Measurements from ENCODE around the gene PDP2. TPM values are rescaled to one million over a fixed set of nuclear protein-coding genes. Genes with fewer than 3 reads are reported as not detected.

The PDP2 gene
- total and polyA plus RNA-seq, 2 of the 4 experiments (the other 2 are of a cell fraction), result 5.3 to 16.8 TPM

DNA sequence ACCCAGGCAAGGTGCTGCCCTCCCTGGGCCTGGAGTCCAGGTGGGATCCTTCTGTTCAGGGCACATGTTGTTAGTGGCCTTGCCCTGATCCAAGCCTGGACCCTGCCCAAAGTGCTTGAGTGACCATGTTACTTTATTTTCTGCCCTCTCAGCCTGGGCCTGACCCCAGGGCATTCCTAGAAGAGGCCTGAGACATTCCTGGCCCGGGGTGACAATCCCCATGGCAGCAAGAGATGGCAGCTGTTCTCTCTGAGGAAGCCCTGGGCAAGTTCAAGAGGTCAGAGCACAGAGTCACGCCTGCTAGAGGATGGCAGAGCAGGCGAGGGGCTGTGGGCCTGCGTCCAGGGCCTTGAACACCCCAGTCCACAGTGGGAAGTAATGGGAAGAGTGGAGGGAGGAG lies 33.4 kb downstream of the PDP2 start:
- intact Hi-C loops (cut with micrococcal nuclease) (no loop called here), dilution Hi-C loops (cut with HindIII; ENCODE audit: low sequenced_read_pairs, unreplicated experiment) (no loop called here), in situ Hi-C loops (cut with MboI; ENCODE audit: low sequenced_read_pairs) (no loop called here)
- Histone ChIP-seq H3K4me2 (ENCODE audit: low read depth, low read length) (no peak overlapping the region), H2AK5ac (ENCODE audit: low read depth, low read length) (no peak overlapping the region), H3K36me3 (ENCODE audit: control insufficient read depth, insufficient read depth, low read length) (no peaks in the 10 kb centered on the region), H4K5ac (ENCODE audit: low read depth, low read length) (no peak overlapping the region), H3K18ac (ENCODE audit: low read depth, low read length) (no peak overlapping the region), H3K79me1 (ENCODE audit: low read depth in 1 of 2, low read length in 2 of 2) (no peaks in the 10 kb centered on the region), H3K14ac (replicated peaks; ENCODE audit: low read depth, low read length) (no peak overlapping the region), H3K27ac (ENCODE audit: insufficient read depth, low read length) (no peak overlapping the region), H3K9me1 (ENCODE audit: insufficient read depth, low read length) (no peaks in the 10 kb centered on the region), H2BK5ac (ENCODE audit: low read depth, low read length, poor library complexity, severe bottlenecking) (no peak overlapping the region), H3K23ac (ENCODE audit: low read depth, low read length) (no peak overlapping the region), H3K56ac (ENCODE audit: extremely low read depth, insufficient read depth, low read length) (no peak overlapping the region), H3K9me3 (ENCODE audit: control insufficient read depth, insufficient read depth, low read length) (no peaks in the 10 kb centered on the region), H4K8ac (ENCODE audit: low read depth in 2 of 2, low read length in 2 of 2) (no peak overlapping the region), H2BK120ac (ENCODE audit: low read depth, low read length) (no peak overlapping the region), H3K9ac (ENCODE audit: low read depth, low read length) (no peak overlapping the region), H4K20me1 (ENCODE audit: insufficient read depth, low read length) (no peaks in the 10 kb centered on the region), H2BK20ac (ENCODE audit: low read depth, low read length) (no peak overlapping the region), H3K27me3 (ENCODE audit: control insufficient read depth, insufficient read depth, low read length) (peaks cover 32% of the 10 kb centered on the region), H2BK15ac (ENCODE audit: low read depth, low read length) (no peak overlapping the region), H4K91ac (ENCODE audit: insufficient read depth, low read depth, low read length) (no peak overlapping the region), H3K4ac (ENCODE audit: low read depth, low read length) (no peak overlapping the region), H3K4me1 (ENCODE audit: control insufficient read depth, insufficient read depth, low read length) (no peaks in the 10 kb centered on the region), H2AK9ac (replicated peaks; ENCODE audit: low read depth, low read length, poor library complexity) (no peak overlapping the region), H2AFZ (replicated peaks; ENCODE audit: low read length, poor library complexity) (no peak overlapping the region), H3K4me3 (ENCODE audit: insufficient read depth, low read depth, low read length) (no peak overlapping the region)
- DNase-seq (no peak), ATAC-seq (ENCODE audit: low read depth) (no peak)
- 20% methylated on average over 1 of the region's 4 CpGs; no CpG with 5 or more reads in 1 of the 2 experiments for WGBS, 2 experiments (ENCODE audit: extremely low coverage in 2 of 2, insufficient read length in 1 of 2)
- CTCF ChIA-PET, result no interaction called here
- TF ChIP-seq CHD1 (IDR thresholded peaks at IDR 0.05; ENCODE audit: low read depth, low read length) (no peak), MXI1 (IDR thresholded peaks at IDR 0.05; ENCODE audit: borderline replicate concordance, low read depth, low read length) (no peak), SMC3 (IDR thresholded peaks at IDR 0.05; ENCODE audit: low read depth, low read length) (no peak), RFX5 (IDR thresholded peaks at IDR 0.05; ENCODE audit: low read depth, low read length) (no peak), MAZ (IDR thresholded peaks at IDR 0.05; ENCODE audit: borderline replicate concordance, low read depth, low read length) (no peak), RCOR1 (IDR thresholded peaks at IDR 0.05; ENCODE audit: insufficient replicate concordance, low read length) (no peak), MAFK (IDR thresholded peaks at IDR 0.05; ENCODE audit: low read depth, low read length) (no peak), NFE2L2 (IDR thresholded peaks at IDR 0.05; ENCODE audit: low read depth, low read length) (no peak), FOS (IDR thresholded peaks at IDR 0.05; ENCODE audit: low read depth, low read length) (no peak)
- TF ChIP-seq, protein P1, sequence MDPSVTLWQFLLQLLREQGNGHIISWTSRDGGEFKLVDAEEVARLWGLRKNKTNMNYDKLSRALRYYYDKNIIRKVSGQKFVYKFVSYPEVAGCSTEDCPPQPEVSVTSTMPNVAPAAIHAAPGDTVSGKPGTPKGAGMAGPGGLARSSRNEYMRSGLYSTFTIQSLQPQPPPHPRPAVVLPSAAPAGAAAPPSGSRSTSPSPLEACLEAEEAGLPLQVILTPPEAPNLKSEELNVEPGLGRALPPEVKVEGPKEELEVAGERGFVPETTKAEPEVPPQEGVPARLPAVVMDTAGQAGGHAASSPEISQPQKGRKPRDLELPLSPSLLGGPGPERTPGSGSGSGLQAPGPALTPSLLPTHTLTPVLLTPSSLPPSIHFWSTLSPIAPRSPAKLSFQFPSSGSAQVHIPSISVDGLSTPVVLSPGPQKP (IDR thresholded peaks at IDR 0.05; ENCODE audit: borderline replicate concordance, low read depth, low read length), result no peak
- POLR2A ChIA-PET (ENCODE audit: unreplicated experiment), result no interaction called here
- no TSS peak for BruUV-seq (replicated peaks)
